Astrocyte (in vitro differentiated cells and primary cell): ENCODE results near the gene HOXA13.

ENCODE experiments used
- EZH2 ChIP-seq: IDR thresholded peaks from 2 replicates; pipeline ENCODE4 v1.6.1; 2012; ENCODE audit warnings: mild to moderate bottlenecking, low read length, inconsistent platforms; ENCODE audit not compliant: insufficient read depth
- TF ChIP-seq, protein P1 (sequence below): IDR thresholded peaks from 2 replicates; pipeline ENCODE4 v1.5.1; 2011; ENCODE audit warnings: low read depth, mild to moderate bottlenecking, inconsistent platforms, low read length, moderate library complexity; ENCODE audit not compliant: insufficient read depth

GRCh38 chr7:27145914-27146412 lies 53.9 kb downstream of the HOXA13 start:
- TF ChIP-seq, protein P1, sequence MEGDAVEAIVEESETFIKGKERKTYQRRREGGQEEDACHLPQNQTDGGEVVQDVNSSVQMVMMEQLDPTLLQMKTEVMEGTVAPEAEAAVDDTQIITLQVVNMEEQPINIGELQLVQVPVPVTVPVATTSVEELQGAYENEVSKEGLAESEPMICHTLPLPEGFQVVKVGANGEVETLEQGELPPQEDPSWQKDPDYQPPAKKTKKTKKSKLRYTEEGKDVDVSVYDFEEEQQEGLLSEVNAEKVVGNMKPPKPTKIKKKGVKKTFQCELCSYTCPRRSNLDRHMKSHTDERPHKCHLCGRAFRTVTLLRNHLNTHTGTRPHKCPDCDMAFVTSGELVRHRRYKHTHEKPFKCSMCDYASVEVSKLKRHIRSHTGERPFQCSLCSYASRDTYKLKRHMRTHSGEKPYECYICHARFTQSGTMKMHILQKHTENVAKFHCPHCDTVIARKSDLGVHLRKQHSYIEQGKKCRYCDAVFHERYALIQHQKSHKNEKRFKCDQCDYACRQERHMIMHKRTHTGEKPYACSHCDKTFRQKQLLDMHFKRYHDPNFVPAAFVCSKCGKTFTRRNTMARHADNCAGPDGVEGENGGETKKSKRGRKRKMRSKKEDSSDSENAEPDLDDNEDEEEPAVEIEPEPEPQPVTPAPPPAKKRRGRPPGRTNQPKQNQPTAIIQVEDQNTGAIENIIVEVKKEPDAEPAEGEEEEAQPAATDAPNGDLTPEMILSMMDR, result no peak
- no peak for TF ChIP-seq EZH2
